HepG2 (cell line): ENCODE measurements around the gene MTHFD2L. TPM values are rescaled to one million over a fixed set of nuclear protein-coding genes. Genes with fewer than 3 reads are reported as not detected.

Experiments
- ATAC-seq: fragments of 200-7000 bp; cut with Tn5 transposase; 3 replicates; pipeline ENCODE4 v1.9.1; 2020; ENCODE audit warnings: mild to moderate bottlenecking, moderate library complexity
- BruUV-seq: library from RNA; stranded (reverse); fragments of 400-500 nt; replicated peaks from 2 replicates; lab custom pipeline; 2021; lab: Mats Ljungman, UMichigan
- CTCF ChIA-PET: fragments of 300-600 bp; formaldehyde crosslinking; extraction: SDS; loops from one replicate; lab custom pipeline; 2021; ENCODE audit warnings: low total read pairs, inconsistent platforms, low intra/inter-chr PET ratio; lab: Yijun Ruan, JAX
- POLR2A ChIA-PET: fragments of 350-600 bp; sonication (Branson Sonifier 250); formaldehyde crosslinking; loops from one replicate; lab custom pipeline; 2020; ENCODE audit warnings: antibody characterized with exemption, inconsistent platforms; lab: Yijun Ruan, JAX
- DNase-seq: peaks from one replicate; pipeline ENCODE4 v3.0.0-alpha.2; 2015; ENCODE audit warnings: low spot score
- FAIRE-seq: peaks from 3 replicates; lab custom pipeline; 2011; peaks lifted over from hg19 to GRCh38; lab: Jason Lieb, UNC
- H2AFZ ChIP-seq: one replicate; pipeline ENCODE4 v1.6.1; 2011; ENCODE audit warnings: low read length, inconsistent platforms
- H3K27ac ChIP-seq: fragments of 300-600 bp; 3 replicates; pipeline ENCODE4 v1.8.0; 2011; ENCODE audit warnings: mixed run types, mild to moderate bottlenecking, mixed read lengths, low read length, inconsistent platforms; ENCODE audit not compliant: insufficient read depth; ENCODE audit errors: extremely low read length
- H3K27me3 ChIP-seq, 2 experiments: fragments of 200-600 bp in 1 of 2; 2 replicates in 1 of 2; 3 replicates in 1 of 2; pipeline versions ENCODE4 v1.6.0 to v1.8.0; 2011; ENCODE audit warnings: low read length in 2 of 2, mild to moderate bottlenecking in 2 of 2, moderate library complexity in 2 of 2, inconsistent platforms in 1 of 2; ENCODE audit not compliant: insufficient read depth in 2 of 2, control insufficient read depth in 1 of 2
- H3K36me3 ChIP-seq, 2 experiments: fragments of 200-600 bp in 1 of 2; replicated peaks in 1 of 2; 2 replicates in 1 of 2; 3 replicates in 1 of 2; pipeline versions ENCODE4 v1.5.1 to v1.8.0; 2011; ENCODE audit warnings: low read length in 2 of 2, inconsistent platforms in 1 of 2; ENCODE audit not compliant: insufficient read depth in 2 of 2, control insufficient read depth in 1 of 2
- H3K4me1 ChIP-seq: 2 replicates; pipeline ENCODE4 v1.5.1; 2012; ENCODE audit warnings: low read length, inconsistent platforms; ENCODE audit not compliant: insufficient read depth
- H3K4me2 ChIP-seq: 2 replicates; pipeline ENCODE4 v1.6.0; 2011; ENCODE audit warnings: low read depth, low read length, inconsistent platforms
- H3K4me3 ChIP-seq, 3 experiments: fragments of 200-600 bp in 1 of 3; sonication (generic), shearing (Covaris generic) in 1 of 3; replicated peaks in 1 of 3; 2 replicates each; pipeline ENCODE4 v1.5.1; 2011 to 2016; ENCODE audit warnings: low read length in 3 of 3, inconsistent platforms in 2 of 3, low read depth in 2 of 3, mild to moderate bottlenecking in 2 of 3, control low read depth in 1 of 3, mixed read lengths in 1 of 3; ENCODE audit not compliant: insufficient read depth in 1 of 3
- H3K79me2 ChIP-seq: one replicate; pipeline ENCODE4 v1.6.1; 2011; ENCODE audit warnings: low read length, inconsistent platforms; ENCODE audit not compliant: insufficient read depth
- H3K9ac ChIP-seq: 2 replicates; pipeline ENCODE4 v1.6.0; 2011; ENCODE audit warnings: mild to moderate bottlenecking, low read depth, low read length, inconsistent platforms; ENCODE audit not compliant: insufficient read depth
- H3K9me3 ChIP-seq: 2 replicates; pipeline ENCODE4 v1.5.1; 2012; ENCODE audit warnings: mild to moderate bottlenecking, low read length
- H4K20me1 ChIP-seq: 2 replicates; pipeline ENCODE4 v1.6.0; 2011; ENCODE audit warnings: inconsistent platforms, mild to moderate bottlenecking, low read length, moderate library complexity; ENCODE audit not compliant: insufficient read depth
- FOXC1 ChIP-seq: sonication (generic); formaldehyde crosslinking; IDR thresholded peaks from 2 replicates; pipeline ENCODE4 v1.8.0; 2022; ENCODE audit warnings: mild to moderate bottlenecking, missing genetic modification reagents, borderline replicate concordance
- FOXM1 ChIP-seq: sonication (generic); formaldehyde crosslinking; IDR thresholded peaks from 2 replicates; pipeline ENCODE4 v1.5.0; 2020; ENCODE audit warnings: missing genetic modification reagents
- HOXD1 ChIP-seq: sonication (generic); formaldehyde crosslinking; IDR thresholded peaks from 2 replicates; pipeline ENCODE4 v1.5.0; 2020; ENCODE audit warnings: missing genetic modification reagents
- KDM5A ChIP-seq: fragments of 200-600 bp; sonication (generic); IDR thresholded peaks from 2 replicates; pipeline ENCODE4 v1.7.0; 2018; ENCODE audit warnings: antibody characterized with exemption, mild to moderate bottlenecking, low read length, borderline replicate concordance
- KLF9 ChIP-seq: IDR thresholded peaks from 2 replicates; pipeline ENCODE4 v1.6.1; 2016; ENCODE audit warnings: low read depth
- MIER2 ChIP-seq: IDR thresholded peaks from 2 replicates; pipeline ENCODE4 v1.6.1; 2016; ENCODE audit warnings: missing biosample characterization, missing genetic modification reagents
- NCOA2 ChIP-seq: sonication (generic); formaldehyde crosslinking; IDR thresholded peaks from 2 replicates; pipeline ENCODE4 v1.8.0; 2022; ENCODE audit warnings: inconsistent platforms
- PCBP1 ChIP-seq: fragments of 200-400 bp; formaldehyde crosslinking; IDR thresholded peaks from 2 replicates; pipeline ENCODE4 v1.6.1; 2017; ENCODE audit warnings: mild to moderate bottlenecking, low read depth, low read length, borderline replicate concordance
- REXO4 ChIP-seq: sonication (generic); formaldehyde crosslinking; IDR thresholded peaks from 2 replicates; pipeline ENCODE4 v1.8.0; 2022; ENCODE audit warnings: missing genetic modification reagents, mild to moderate bottlenecking, borderline replicate concordance
- TAF15 ChIP-seq: fragments of 200-400 bp; formaldehyde crosslinking; IDR thresholded peaks from one replicate; pipeline ENCODE4 v1.6.1; 2018; ENCODE audit warnings: mild to moderate bottlenecking, low read depth, low read length; ENCODE audit not compliant: poor library complexity, severe bottlenecking
- TEAD2 ChIP-seq: sonication (generic); formaldehyde crosslinking; IDR thresholded peaks from 2 replicates; pipeline ENCODE4 v1.9.0; 2021; ENCODE audit warnings: missing genetic modification reagents
- TOPORS ChIP-seq: sonication (generic); formaldehyde crosslinking; IDR thresholded peaks from 2 replicates; pipeline ENCODE4 v1.8.0; 2023; ENCODE audit warnings: mild to moderate bottlenecking, missing genetic modification reagents
- ZNF326 ChIP-seq: sonication (generic); formaldehyde crosslinking; IDR thresholded peaks from 2 replicates; pipeline ENCODE4 v1.4.0; 2020; ENCODE audit warnings: missing genetic modification reagents, borderline replicate concordance
- ZNF430 ChIP-seq: sonication (generic); formaldehyde crosslinking; IDR thresholded peaks from 2 replicates; pipeline ENCODE4 v1.9.0; 2021; ENCODE audit warnings: mild to moderate bottlenecking, missing genetic modification reagents
- ZNF552 ChIP-seq: sonication (generic); formaldehyde crosslinking; IDR thresholded peaks from 2 replicates; pipeline ENCODE4 v1.9.0; 2022; ENCODE audit warnings: missing genetic modification reagents, mild to moderate bottlenecking, borderline replicate concordance
- ZNF557 ChIP-seq: sonication (generic); formaldehyde crosslinking; IDR thresholded peaks from 2 replicates; pipeline ENCODE4 v1.4.0; 2020; ENCODE audit warnings: missing genetic modification reagents
- ZNF879 ChIP-seq: sonication (generic); formaldehyde crosslinking; IDR thresholded peaks from 2 replicates; pipeline ENCODE4 v1.8.1; 2023; ENCODE audit warnings: missing genetic modification reagents
- WGBS: methylation state at CpG from one replicate; pipeline ENCODE4 v1.1.6; 2017; ENCODE audit warnings: low lambda C conversion rate; 5-methylcytosine and 5-hydroxymethylcytosine counted together
- in situ Hi-C: cut with HindIII; loops from 2 replicates; pipeline ENCODE4 v1.10.0; 2017; ENCODE audit warnings: low pct_unique_long_range_greater_than_20kb; ENCODE audit not compliant: extremely low pct_ligation_motif_present
- intact Hi-C: fragments of 100-400 bp; cut with micrococcal nuclease; formaldehyde crosslinking; loops from one replicate; pipeline ENCODE4 v1.10.0; 2022; ENCODE audit not compliant: unreplicated experiment
- polyA plus RNA-seq, 8 experiments: library from polyadenylated mRNA; depleted of rRNA in 3 of 8; stranded (reverse) in 7 of 8; unstranded in 1 of 8; fragments of >200 nt; fragmentation: Illumina TruSeq in 4 of 8; extraction: Trizol in 4 of 8; gene quantifications; 2 replicates each; pipeline versions ENCODE4 v1.2.1 to v1.2.3, GENCODE V29; 2011 to 2016; ENCODE audit warnings: low read depth in 4 of 8, missing spikeins in 1 of 8, mixed read lengths in 1 of 8; ENCODE audit not compliant: insufficient read depth in 1 of 8
- total RNA-seq, 5 experiments: library from RNA; depleted of rRNA; stranded (reverse); fragments of >200 nt; fragmentation: Illumina TruSeq; extraction: Trizol; gene quantifications; 2 replicates each; pipeline ENCODE4 v1.2.3, GENCODE V29; 2016; ENCODE audit warnings: low read depth in 1 of 5
- TF ChIP-seq, protein P1 (sequence below): sonication (generic); formaldehyde crosslinking; IDR thresholded peaks from 2 replicates; pipeline ENCODE4 v1.5.0; 2020; ENCODE audit warnings: mild to moderate bottlenecking, low read depth, missing genetic modification reagents, borderline replicate concordance
- TF ChIP-seq, protein P2 (sequence below): sonication (generic); formaldehyde crosslinking; IDR thresholded peaks from 2 replicates; pipeline ENCODE4 v1.5.0; 2020; ENCODE audit warnings: mild to moderate bottlenecking, missing genetic modification reagents, borderline replicate concordance

MTHFD2L gene
- total and polyA plus RNA-seq, 2 of the 13 experiments (the other 11 are each of a cell fraction or from before 2014, with no cell fraction given), result 10.5 to 14.9 TPM

DNA sequence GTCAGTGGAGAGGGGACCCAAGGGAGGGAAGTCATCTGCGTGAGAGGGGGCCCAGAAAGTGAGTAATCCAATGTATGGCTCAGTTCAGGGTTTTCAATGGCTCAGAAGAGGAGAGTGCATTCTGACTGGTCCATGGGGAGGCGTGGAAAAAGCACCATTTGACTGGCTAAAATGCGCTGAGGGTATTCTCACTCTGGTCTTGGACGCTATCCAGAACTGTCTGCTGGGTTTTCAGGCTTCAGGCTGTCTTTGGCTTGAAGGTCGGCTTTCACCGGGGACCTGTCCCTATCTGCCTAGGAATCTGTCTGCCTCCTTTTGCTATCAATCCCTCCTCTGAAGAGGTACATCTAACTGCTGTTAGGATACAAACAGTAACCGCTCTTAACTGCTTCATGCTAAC lies 176.7 kb downstream of the MTHFD2L start:
- ChIA-PET POLR2A (no interaction called here), CTCF (no interaction called here)
- in situ Hi-C loops (no loop called here), intact Hi-C loops (no loop called here)
- Histone ChIP-seq H3K36me3 (no peaks in the 10 kb centered on the region), H3K27me3 (no peaks in the 10 kb centered on the region; a peak in 1 of 5 replicates), H3K79me2 (no peaks in the 10 kb centered on the region), H3K4me1 (no peaks in the 10 kb centered on the region), H3K4me2 (no peak overlapping the region), H4K20me1 (no peaks in the 10 kb centered on the region), H3K9me3 (no peaks in the 10 kb centered on the region), H3K27ac (no peak overlapping the region), H3K9ac (no peak overlapping the region), H3K4me3 (no peak overlapping the region), H2AFZ (no peak overlapping the region)
- TF ChIP-seq ZNF879 (CRISPR knock-in tag), result no peak
- no peak for TF ChIP-seq ZNF326 (CRISPR knock-in tag)
- TF ChIP-seq FOXC1, result no peak
- no peak for TF ChIP-seq TAF15
- ATAC-seq, result no peak
- FAIRE-seq, result no peak
- no TSS peak for BruUV-seq
- no peak for DNase-seq
- 27% methylated on average over 7 of the region's 7 CpGs for WGBS

DNA sequence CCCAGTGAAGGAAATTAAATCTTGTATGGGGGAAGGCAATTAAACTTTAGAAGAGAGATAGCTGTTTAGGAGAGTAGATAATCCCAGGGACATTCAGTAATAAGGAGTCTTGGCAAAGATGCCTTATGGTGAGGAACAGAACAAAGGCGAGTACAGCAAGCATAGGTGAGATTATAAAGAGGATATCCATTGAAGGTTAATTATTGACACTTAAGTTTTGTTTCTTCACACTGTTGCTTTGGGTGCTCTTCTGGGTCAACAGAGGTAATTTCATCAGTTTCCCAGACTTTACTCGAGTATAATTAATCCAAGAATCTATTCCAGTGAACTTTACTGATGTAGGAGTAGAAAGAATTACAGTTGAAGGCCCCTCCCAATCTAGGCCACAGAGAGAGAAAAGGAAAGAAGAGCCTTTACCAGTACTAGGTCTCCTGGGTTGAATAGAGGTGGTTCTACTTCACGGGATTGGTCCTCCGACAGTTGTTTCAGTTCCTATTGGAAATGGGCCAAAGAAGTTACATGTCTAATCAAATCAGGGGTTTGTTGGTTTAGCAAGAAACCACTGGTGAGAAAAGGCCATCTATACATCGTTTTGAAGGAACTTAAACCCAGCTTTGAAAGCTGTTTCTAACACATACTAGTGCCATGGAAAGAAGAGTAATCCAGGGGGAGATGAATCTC lies 177.6 kb downstream of the MTHFD2L start:
- ATAC-seq (no peak), FAIRE-seq (no peak), DNase-seq (no peak)
- Histone ChIP-seq H3K4me2 (no peak overlapping the region), H3K36me3 (no peaks in the 10 kb centered on the region), H3K4me1 (no peaks in the 10 kb centered on the region), H3K27ac (no peak overlapping the region), H3K9ac (no peak overlapping the region), H3K9me3 (no peaks in the 10 kb centered on the region), H4K20me1 (no peaks in the 10 kb centered on the region), H3K27me3 (no peaks in the 10 kb centered on the region; a peak in 1 of 5 replicates), H3K79me2 (no peaks in the 10 kb centered on the region), H2AFZ (no peak overlapping the region), H3K4me3 (no peak overlapping the region)
- ChIA-PET CTCF (no interaction called here), POLR2A (no interaction called here)
- intact Hi-C loops, result no loop called here
- no TSS peak for BruUV-seq
- WGBS, result 18% methylated on average over 5 of the region's 5 CpGs
- no peak for TF ChIP-seq KLF9 (CRISPR knock-in tag)
- no peak for TF ChIP-seq TEAD2
- TF ChIP-seq, protein P1, sequence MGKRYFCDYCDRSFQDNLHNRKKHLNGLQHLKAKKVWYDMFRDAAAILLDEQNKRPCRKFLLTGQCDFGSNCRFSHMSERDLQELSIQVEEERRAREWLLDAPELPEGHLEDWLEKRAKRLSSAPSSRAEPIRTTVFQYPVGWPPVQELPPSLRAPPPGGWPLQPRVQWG (CRISPR knock-in tag), result no peak
- no peak for TF ChIP-seq PCBP1
- no peak for TF ChIP-seq TOPORS (CRISPR knock-in tag)
- no peak for TF ChIP-seq ZNF430 (CRISPR knock-in tag)
- TF ChIP-seq ZNF557 (CRISPR knock-in tag), result no peak
- no peak for TF ChIP-seq REXO4 (CRISPR knock-in tag)
- TF ChIP-seq FOXM1, result no peak
- TF ChIP-seq, protein P2, sequence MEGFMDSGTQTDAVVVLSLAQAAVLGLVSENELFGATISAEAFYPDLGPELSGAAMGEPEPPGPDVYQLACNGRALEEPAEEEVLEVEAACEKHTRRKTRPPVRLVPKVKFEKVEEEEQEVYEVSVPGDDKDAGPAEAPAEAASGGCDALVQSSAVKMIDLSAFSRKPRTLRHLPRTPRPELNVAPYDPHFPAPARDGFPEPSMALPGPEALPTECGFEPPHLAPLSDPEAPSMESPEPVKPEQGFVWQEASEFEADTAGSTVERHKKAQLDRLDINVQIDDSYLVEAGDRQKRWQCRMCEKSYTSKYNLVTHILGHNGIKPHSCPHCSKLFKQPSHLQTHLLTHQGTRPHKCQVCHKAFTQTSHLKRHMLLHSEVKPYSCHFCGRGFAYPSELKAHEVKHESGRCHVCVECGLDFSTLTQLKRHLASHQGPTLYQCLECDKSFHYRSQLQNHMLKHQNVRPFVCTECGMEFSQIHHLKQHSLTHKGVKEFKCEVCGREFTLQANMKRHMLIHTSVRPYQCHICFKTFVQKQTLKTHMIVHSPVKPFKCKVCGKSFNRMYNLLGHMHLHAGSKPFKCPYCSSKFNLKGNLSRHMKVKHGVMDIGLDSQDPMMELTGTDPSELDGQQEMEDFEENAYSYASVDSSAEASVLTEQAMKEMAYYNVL (CRISPR knock-in tag), result no peak
- TF ChIP-seq ZNF552 (CRISPR knock-in tag), result no peak
- no peak for TF ChIP-seq MIER2 (CRISPR knock-in tag)
- no peak for TF ChIP-seq HOXD1 (CRISPR knock-in tag)
- no peak for TF ChIP-seq KDM5A
- TF ChIP-seq NCOA2 (CRISPR knock-in tag), result no peak
- in situ Hi-C loops, result no loop called here
